Tongue (tissue), 2 donors: ENCODE results near the gene DAZ4. TPM values are rescaled to one million over a fixed set of nuclear protein-coding genes. Genes with fewer than 3 reads are reported as not detected.
"Not testable (repeated sequence)": the region's sequence is repeated elsewhere in the genome, so short reads cannot be mapped to it uniquely, and the experiment has no call there.

Source experiments
- DNase-seq: peaks from one replicate; pipeline ENCODE4 v3.0.0-alpha.2; 2015
- total RNA-seq: library from RNA; depleted of rRNA; stranded (reverse); fragments of >200 nt; gene quantifications from one replicate; pipeline ENCODE4 v1.2.3, GENCODE V29; 2014

The DAZ4 gene, protein sequence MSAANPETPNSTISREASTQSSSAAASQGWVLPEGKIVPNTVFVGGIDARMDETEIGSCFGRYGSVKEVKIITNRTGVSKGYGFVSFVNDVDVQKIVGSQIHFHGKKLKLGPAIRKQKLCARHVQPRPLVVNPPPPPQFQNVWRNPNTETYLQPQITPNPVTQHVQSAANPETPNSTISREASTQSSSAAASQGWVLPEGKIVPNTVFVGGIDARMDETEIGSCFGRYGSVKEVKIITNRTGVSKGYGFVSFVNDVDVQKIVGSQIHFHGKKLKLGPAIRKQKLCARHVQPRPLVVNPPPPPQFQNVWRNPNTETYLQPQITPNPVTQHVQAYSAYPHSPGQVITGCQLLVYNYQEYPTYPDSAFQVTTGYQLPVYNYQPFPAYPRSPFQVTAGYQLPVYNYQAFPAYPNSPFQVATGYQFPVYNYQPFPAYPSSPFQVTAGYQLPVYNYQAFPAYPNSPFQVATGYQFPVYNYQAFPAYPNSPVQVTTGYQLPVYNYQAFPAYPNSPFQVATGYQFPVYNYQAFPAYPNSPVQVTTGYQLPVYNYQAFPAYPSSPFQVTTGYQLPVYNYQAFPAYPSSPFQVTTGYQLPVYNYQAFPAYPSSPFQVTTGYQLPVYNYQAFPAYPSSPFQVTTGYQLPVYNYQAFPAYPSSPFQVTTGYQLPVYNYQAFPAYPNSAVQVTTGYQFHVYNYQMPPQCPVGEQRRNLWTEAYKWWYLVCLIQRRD
- total RNA-seq: not detected

DNA sequence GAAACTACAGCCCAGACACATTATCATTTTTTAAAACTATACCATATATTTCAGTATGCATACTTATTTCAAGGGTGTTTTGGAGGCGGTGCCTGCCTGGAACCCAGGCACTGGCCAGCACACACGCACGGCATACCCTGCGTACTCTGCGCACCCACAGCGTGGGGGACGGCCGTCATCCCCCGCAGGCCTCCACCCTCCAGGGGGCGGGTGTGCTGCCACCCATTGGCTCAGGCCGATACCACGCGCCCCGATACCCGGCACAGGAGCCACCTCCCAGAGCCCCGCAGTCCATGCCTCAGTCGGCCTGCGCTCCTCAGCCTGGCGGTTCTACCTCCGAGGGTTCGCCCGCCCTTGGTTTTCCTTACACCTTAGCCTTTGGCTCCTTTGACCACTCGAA is at the start of gene DAZ4:
Gene DAZ4 (plus strand): TSS at position 301 of the 400 bp plus-strand sequence. CDS start 208 bp downstream, outside the sequence.
- not testable (repeated sequence) for DNase-seq

DNA sequence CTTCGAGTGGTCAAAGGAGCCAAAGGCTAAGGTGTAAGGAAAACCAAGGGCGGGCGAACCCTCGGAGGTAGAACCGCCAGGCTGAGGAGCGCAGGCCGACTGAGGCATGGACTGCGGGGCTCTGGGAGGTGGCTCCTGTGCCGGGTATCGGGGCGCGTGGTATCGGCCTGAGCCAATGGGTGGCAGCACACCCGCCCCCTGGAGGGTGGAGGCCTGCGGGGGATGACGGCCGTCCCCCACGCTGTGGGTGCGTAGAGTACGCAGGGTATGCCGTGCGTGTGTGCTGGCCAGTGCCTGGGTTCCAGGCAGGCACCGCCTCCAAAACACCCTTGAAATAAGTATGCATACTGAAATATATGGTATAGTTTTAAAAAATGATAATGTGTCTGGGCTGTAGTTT is 20.4 kb upstream of the DAZ4 start, which contains the start of gene DAZ3:
Gene DAZ3 (minus strand): TSS at position 101 of the 400 bp plus-strand sequence. CDS start 208 bp downstream, outside the sequence.
- DNase-seq: not testable (repeated sequence)

DNA sequence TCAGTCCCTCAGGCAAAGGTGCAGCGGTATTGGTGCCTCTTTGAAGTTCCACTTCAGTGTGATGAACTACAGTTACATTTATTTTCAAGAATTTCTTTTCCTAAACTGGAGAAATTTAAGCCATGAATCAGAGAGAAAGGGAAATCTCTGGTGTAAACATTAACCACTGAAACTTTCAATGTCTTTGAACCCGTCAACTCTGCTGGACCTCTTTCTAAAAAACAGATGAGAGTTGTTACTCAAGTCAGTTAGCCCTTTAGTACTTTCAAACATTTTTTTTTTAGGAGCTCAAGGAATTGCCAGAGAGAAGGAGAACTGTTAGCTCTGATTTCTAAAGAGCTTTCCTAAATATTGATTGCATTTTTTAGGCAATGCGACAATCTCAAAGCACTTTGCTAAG is 11.9 kb upstream of the DAZ4 start:
- not testable (repeated sequence) for DNase-seq

DNA sequence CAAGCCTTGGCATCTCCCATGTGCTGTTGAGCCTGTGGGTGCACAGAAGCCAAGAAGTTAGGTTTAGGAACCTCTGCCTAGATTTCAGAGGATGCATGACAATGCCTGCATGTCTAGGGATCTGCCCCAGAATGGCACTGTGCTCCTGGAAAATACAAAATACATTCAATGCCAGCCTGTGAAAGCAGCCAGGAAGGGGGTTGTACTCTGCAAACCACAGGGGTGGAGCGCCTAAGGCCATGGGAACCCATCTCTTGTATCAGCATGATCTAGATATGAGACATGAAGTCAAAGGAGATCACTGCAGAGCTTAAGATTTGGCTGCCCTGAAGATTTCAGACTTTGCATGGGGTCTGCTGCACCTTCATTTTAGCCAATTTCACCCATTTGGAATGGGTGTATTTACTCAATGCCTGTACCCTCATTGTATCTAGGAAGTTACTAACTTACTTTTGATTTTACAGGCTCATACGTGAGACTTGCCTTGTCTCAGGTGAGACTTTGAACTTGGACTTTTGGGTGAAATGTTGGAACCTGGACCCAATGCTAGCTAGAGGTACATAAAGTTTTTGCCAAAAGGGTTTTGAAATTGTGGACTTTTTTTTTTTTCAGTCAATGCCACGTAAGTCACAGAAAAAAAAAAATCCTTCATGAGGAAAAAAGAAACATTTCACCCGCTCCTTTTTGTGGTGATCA is 9.4 kb upstream of the DAZ4 start:
- not testable (repeated sequence) for DNase-seq

DNA sequence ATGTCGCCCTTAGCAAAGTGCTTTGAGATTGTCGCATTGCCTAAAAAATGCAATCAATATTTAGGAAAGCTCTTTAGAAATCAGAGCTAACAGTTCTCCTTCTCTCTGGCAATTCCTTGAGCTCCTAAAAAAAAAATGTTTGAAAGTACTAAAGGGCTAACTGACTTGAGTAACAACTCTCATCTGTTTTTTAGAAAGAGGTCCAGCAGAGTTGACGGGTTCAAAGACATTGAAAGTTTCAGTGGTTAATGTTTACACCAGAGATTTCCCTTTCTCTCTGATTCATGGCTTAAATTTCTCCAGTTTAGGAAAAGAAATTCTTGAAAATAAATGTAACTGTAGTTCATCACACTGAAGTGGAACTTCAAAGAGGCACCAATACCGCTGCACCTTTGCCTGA is 8.7 kb upstream of the DAZ4 start:
- DNase-seq: not testable (repeated sequence)

Other genes with a start within 250 kb of the DAZ4 start
- gene BPY2B, start 215.9 kb upstream of the DAZ4 start, total RNA-seq: not detected
- gene DAZ3, start 20.5 kb upstream of the DAZ4 start, total RNA-seq: not detected
- not detected for gene BPY2C, start 218.2 kb downstream of the DAZ4 start, total RNA-seq